GM23248 (cell line): ENCODE data around the gene C11orf97.

Source experiments
- EZH2 ChIP-seq: fragments of 200-600 bp; sonication (generic); IDR thresholded peaks from 2 replicates; pipeline ENCODE4 v1.6.1; 2018; ENCODE audit warnings: antibody characterized with exemption, mild to moderate bottlenecking; ENCODE audit not compliant: insufficient read depth, poor library complexity, severe bottlenecking
- EZH2phosphoT487 ChIP-seq: fragments of 200-600 bp; sonication (generic); IDR thresholded peaks from 2 replicates; pipeline ENCODE4 v1.6.1; 2018; ENCODE audit warnings: antibody characterized with exemption, moderate library complexity, mild to moderate bottlenecking, low read depth; ENCODE audit not compliant: insufficient read depth

- TF ChIP-seq EZH2 (no peak), EZH2phosphoT487 (no peak)
Observed at GRCh38 chr11:94486068-94486467, 26.2 kb upstream of the C11orf97 start.
